Gastroesophageal sphincter (tissue), 3 donors: ENCODE measurements around the gene CLEC11A.
"Not testable (repeated sequence)": the region's sequence is repeated elsewhere in the genome, so short reads cannot be mapped to it uniquely, and the experiment has no call there.

ENCODE experiments used
- EP300 ChIP-seq: sonication (generic); formaldehyde crosslinking; IDR thresholded peaks from one replicate; pipeline ENCODE4 v1.6.1; 2017; ENCODE audit warnings: antibody characterized with exemption, mild to moderate bottlenecking
- POLR2A ChIP-seq, 2 donors: fragments of 450-650 bp; IDR thresholded peaks; one replicate each; pipeline ENCODE4 v1.6.1; 2017; ENCODE audit warnings: antibody characterized with exemption in 2 of 2, mild to moderate bottlenecking in 2 of 2, moderate library complexity in 1 of 2
- POLR2AphosphoS5 ChIP-seq: sonication (generic); formaldehyde crosslinking; IDR thresholded peaks from one replicate; pipeline ENCODE4 v1.6.1; 2017; ENCODE audit warnings: antibody characterized with exemption
- TF ChIP-seq, protein P1 (sequence below), 4 experiments: fragments of 200-600 bp in 2 of 4; fragments of 450-650 bp in 2 of 4; sonication (generic) in 1 of 4; IDR thresholded peaks; one replicate each; pipeline ENCODE4 v1.5.1; 2017 to 2019; ENCODE audit warnings: antibody characterized with exemption in 4 of 4, mild to moderate bottlenecking in 2 of 4, moderate library complexity in 2 of 4

DNA sequence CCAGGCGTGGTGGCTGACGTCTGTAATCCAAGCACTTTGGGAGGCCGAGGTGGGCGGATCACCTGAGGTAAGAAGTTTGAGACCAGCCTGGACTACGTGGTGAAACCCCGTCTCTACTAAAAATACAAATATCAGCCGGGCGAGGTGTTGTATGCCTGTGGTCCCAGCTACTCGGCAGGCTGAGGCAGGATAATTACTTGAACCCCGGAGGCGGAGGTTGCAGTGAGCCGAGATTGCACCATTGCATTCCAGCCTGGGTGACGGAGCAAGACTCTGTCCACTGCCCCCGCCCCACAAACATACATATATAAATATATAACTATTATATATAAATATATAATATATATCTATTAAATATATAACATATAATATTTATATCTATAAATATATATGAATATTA lies 24.0 kb downstream of the CLEC11A start:
- TF ChIP-seq POLR2A (IDR thresholded peaks at IDR 0.05); POLR2AphosphoS5; EP300: not testable (repeated sequence)
- TF ChIP-seq, protein P1, sequence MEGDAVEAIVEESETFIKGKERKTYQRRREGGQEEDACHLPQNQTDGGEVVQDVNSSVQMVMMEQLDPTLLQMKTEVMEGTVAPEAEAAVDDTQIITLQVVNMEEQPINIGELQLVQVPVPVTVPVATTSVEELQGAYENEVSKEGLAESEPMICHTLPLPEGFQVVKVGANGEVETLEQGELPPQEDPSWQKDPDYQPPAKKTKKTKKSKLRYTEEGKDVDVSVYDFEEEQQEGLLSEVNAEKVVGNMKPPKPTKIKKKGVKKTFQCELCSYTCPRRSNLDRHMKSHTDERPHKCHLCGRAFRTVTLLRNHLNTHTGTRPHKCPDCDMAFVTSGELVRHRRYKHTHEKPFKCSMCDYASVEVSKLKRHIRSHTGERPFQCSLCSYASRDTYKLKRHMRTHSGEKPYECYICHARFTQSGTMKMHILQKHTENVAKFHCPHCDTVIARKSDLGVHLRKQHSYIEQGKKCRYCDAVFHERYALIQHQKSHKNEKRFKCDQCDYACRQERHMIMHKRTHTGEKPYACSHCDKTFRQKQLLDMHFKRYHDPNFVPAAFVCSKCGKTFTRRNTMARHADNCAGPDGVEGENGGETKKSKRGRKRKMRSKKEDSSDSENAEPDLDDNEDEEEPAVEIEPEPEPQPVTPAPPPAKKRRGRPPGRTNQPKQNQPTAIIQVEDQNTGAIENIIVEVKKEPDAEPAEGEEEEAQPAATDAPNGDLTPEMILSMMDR (IDR thresholded peaks at IDR 0.05): not testable (repeated sequence)
